Smooth muscle cell (in vitro differentiated cells): ENCODE results near the gene NUCB1. TPM values are rescaled to one million over a fixed set of nuclear protein-coding genes. Genes with fewer than 3 reads are reported as not detected.

Experiments
- DNase-seq: peaks from one replicate; lab custom pipeline; 2025; ENCODE audit not compliant: unreplicated experiment; lab: John Stamatoyannopoulos, UW
- H2AFZ ChIP-seq: fragments of 200-600 bp; sonication (generic); 2 replicates; pipeline ENCODE4 v1.6.0; 2016; ENCODE audit warnings: antibody characterized with exemption, low read depth, mild to moderate bottlenecking
- H3F3A ChIP-seq: fragments of 200-600 bp; sonication (generic); 2 replicates; pipeline ENCODE4 v1.6.0; 2017; ENCODE audit warnings: antibody characterized with exemption, low read depth
- H3K27ac ChIP-seq: fragments of 200-600 bp; sonication (generic); 2 replicates; pipeline ENCODE4 v1.5.1; 2016; ENCODE audit warnings: low read depth, mild to moderate bottlenecking
- H3K27me3 ChIP-seq: fragments of 200-600 bp; sonication (generic); 2 replicates; pipeline ENCODE4 v1.6.1; 2016; ENCODE audit warnings: low read depth, mild to moderate bottlenecking
- H3K36me3 ChIP-seq: fragments of 200-600 bp; sonication (generic); 2 replicates; pipeline ENCODE4 v1.5.1; 2016; ENCODE audit warnings: low read depth
- H3K4me1 ChIP-seq: fragments of 200-600 bp; sonication (generic); 2 replicates; pipeline ENCODE4 v1.5.1; 2016; ENCODE audit warnings: low read depth
- H3K4me2 ChIP-seq: fragments of 200-600 bp; sonication (generic); 2 replicates; pipeline ENCODE4 v1.6.0; 2016; ENCODE audit warnings: mild to moderate bottlenecking
- H3K4me3 ChIP-seq: fragments of 200-600 bp; sonication (generic); 2 replicates; pipeline ENCODE4 v1.5.1; 2016; ENCODE audit warnings: mild to moderate bottlenecking
- H3K79me2 ChIP-seq: fragments of 200-600 bp; sonication (generic); 2 replicates; pipeline ENCODE4 v1.6.0; 2016; ENCODE audit warnings: low read depth, mild to moderate bottlenecking
- H3K9ac ChIP-seq: fragments of 200-600 bp; sonication (generic); 2 replicates; pipeline ENCODE4 v1.6.0; 2016; ENCODE audit warnings: low read depth
- H3K9me3 ChIP-seq: fragments of 200-600 bp; sonication (generic); replicated peaks from 2 replicates; pipeline ENCODE4 v1.5.1; 2016; ENCODE audit warnings: low read depth
- H4K20me1 ChIP-seq: fragments of 200-600 bp; sonication (generic); 2 replicates; pipeline ENCODE4 v1.6.0; 2016; ENCODE audit warnings: low read depth
- WGBS: methylation state at CpG from one replicate; pipeline ENCODE4 v1.1.7; 2016; ENCODE audit warnings: low lambda C conversion rate; 5-methylcytosine and 5-hydroxymethylcytosine counted together
- polyA plus RNA-seq: library from polyadenylated mRNA; unstranded; fragments of >200 nt; fragmentation: Nextera tagmentation; extraction: Ambion mirVana; gene quantifications from 2 replicates; pipeline ENCODE4 v1.2.1, GENCODE V29; 2016
- total RNA-seq: library from RNA; depleted of rRNA; stranded (reverse); fragments of >200 nt; gene quantifications from 2 replicates; pipeline ENCODE4 v1.2.3, GENCODE V29; 2014
- TF ChIP-seq, protein P1 (sequence below): fragments of 200-600 bp; sonication (generic); IDR thresholded peaks from 2 replicates; pipeline ENCODE4 v1.5.1; 2017; ENCODE audit warnings: borderline replicate concordance, mild to moderate bottlenecking, antibody characterized with exemption; ENCODE audit not compliant: insufficient read depth, poor library complexity, severe bottlenecking

The NUCB1 gene
- total and polyA plus RNA-seq, 2 experiments from 2014 or later, result 146 to 329 TPM

DNA sequence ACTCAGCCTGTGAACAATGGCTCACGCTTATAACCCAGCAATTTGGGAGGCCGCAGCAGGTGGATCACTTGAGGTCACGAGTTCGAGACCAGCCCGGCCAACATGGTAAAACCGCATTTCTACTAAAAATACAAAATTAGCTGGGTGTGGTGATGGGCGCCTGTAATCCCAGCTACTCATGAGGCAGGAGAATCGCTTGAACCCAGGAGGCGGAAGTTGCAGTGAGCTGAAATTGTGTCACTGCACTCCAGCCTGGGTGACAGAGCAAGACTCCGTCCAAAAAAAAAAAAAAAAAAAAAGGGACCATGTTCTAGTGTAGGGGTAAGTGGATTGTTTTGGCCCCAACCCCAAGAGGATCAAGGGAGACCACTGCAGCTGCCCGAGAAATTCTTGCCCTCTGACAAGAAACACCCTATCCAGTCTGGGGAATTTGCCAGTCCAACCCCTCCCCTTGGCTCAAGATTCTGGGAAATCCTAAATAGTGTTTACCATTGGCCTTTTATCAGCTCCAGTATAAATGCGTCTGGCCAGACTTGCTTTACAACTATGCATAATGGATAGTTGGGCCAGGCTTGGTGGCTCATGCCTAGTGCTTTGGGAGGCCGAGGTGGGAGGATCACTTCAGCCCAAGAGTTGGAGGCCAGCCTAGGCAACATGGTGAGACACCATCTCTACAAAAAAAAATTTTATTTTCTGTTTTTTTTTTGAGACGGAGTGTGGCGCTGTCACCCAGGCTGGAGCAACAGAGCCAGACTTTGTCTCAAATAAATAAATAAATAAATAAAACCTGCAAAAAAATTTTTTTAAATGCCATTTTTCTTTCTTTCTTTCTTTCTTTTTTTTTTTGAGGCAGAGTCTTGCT is 28.3 kb downstream of the NUCB1 start:
- H3K4me1 ChIP-seq, result peaks cover 7% of the 10 kb centered on the region
- DNase-seq, result no peak
- peaks cover 7% of the 10 kb centered on the region for H3F3A ChIP-seq
- no peaks in the 10 kb centered on the region for H3K9me3 ChIP-seq
- H3K27ac ChIP-seq, result no peak overlapping the region
- H3K27me3 ChIP-seq, result no peaks in the 10 kb centered on the region
- no peaks in the 10 kb centered on the region for H3K79me2 ChIP-seq
- H4K20me1 ChIP-seq, result no peaks in the 10 kb centered on the region
- H3K36me3 ChIP-seq, result no peaks in the 10 kb centered on the region
- no peak overlapping the region for H3K4me2 ChIP-seq
- H2AFZ ChIP-seq, result no peak overlapping the region
- 85% methylated on average over 15 of the region's 15 CpGs for WGBS
- H3K4me3 ChIP-seq, result no peak overlapping the region
- no peak overlapping the region for H3K9ac ChIP-seq
- TF ChIP-seq, protein P1, sequence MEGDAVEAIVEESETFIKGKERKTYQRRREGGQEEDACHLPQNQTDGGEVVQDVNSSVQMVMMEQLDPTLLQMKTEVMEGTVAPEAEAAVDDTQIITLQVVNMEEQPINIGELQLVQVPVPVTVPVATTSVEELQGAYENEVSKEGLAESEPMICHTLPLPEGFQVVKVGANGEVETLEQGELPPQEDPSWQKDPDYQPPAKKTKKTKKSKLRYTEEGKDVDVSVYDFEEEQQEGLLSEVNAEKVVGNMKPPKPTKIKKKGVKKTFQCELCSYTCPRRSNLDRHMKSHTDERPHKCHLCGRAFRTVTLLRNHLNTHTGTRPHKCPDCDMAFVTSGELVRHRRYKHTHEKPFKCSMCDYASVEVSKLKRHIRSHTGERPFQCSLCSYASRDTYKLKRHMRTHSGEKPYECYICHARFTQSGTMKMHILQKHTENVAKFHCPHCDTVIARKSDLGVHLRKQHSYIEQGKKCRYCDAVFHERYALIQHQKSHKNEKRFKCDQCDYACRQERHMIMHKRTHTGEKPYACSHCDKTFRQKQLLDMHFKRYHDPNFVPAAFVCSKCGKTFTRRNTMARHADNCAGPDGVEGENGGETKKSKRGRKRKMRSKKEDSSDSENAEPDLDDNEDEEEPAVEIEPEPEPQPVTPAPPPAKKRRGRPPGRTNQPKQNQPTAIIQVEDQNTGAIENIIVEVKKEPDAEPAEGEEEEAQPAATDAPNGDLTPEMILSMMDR, result no peak

DNA sequence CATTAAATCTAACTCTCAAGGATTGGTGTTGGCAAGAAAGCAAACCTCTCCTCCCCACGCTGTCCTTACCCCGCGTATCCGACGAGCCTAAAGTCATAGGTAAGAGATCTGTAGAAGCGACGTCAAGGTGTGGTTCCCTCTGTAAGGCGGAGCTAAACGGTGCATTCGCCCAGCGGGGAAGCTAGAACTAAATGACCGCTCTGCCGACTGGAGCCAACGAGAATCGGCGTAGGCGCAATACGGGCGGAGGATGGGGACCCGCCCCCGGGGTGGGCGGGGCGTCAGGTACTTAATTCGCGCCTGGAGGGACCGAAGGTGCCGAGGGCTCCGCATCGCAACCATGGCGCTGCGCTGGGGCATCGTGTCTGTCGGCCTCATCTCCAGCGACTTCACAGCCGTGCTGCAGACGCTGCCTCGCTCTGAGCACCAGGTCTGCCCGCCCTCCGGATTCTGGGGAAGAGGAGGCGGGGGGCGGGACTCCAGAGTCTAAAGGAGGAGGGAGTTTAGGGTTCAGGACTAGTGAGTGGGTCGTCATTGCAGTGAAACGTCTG is 33.3 kb downstream of the NUCB1 start, which contains the start of gene DHDH:
TSS of gene DHDH (plus strand) at position 318 of the 551 bp plus-strand sequence. CDS start at position 341, 23 bp downstream.
- WGBS, result 1% methylated on average over 42 of the region's 43 CpGs
- H3K9ac ChIP-seq, result no peak within 1 kb of the TSS
- H3K27ac ChIP-seq, result no peak within 1 kb of the TSS

DNA sequence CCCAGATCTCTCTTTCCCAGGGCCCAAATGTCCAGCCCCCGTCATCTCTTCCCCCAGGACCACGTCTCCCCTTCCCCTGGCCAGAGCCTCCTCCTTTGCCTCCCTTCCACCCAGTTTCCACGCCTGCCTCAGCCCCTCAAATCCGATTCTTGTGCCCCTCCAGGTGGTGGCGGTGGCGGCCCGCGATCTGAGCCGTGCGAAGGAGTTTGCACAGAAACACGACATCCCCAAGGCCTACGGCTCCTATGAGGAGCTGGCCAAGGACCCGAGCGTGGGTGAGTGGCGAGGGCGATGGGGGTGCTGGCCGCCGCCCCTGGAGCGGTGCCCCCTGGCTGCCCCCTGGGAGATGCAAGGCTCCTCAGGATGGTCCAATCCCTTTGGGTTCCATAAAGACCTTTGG is 34.7 kb downstream of the NUCB1 start:
- Histone ChIP-seq H3K9ac (no peak overlapping the region), H3K36me3 (no peaks in the 10 kb centered on the region), H2AFZ (no peak overlapping the region), H3K4me1 (peaks cover 14% of the 10 kb centered on the region), H4K20me1 (no peaks in the 10 kb centered on the region), H3K27me3 (no peaks in the 10 kb centered on the region), H3K27ac (no peak overlapping the region), H3F3A (no peaks in the 10 kb centered on the region), H3K4me3 (no peak overlapping the region), H3K79me2 (no peaks in the 10 kb centered on the region), H3K9me3 (no peaks in the 10 kb centered on the region), H3K4me2 (no peak overlapping the region)
- no peak for DNase-seq
- WGBS, result 84% methylated on average over 19 of the region's 19 CpGs
- TF ChIP-seq, protein P1, result no peak

More for the DNA sequence above, 33.3 kb downstream of the NUCB1 start, which contains the start of gene DHDH:
- Histone ChIP-seq H3K4me3 (peak within 1 kb of the TSS; percentile 56), H3F3A (no peaks in the 10 kb centered on the region), H3K79me2 (no peaks in the 10 kb centered on the region), H3K27me3 (no peaks in the 10 kb centered on the region), H2AFZ (peak within 1 kb of the TSS; percentile 26), H3K4me2 (peak within 1 kb of the TSS; percentile 86), H4K20me1 (no peaks in the 10 kb centered on the region), H3K4me1 (peaks cover 14% of the 10 kb centered on the region), H3K9me3 (no peaks in the 10 kb centered on the region), H3K36me3 (no peaks in the 10 kb centered on the region)
- DNase-seq, result peak; percentile 33
- TF ChIP-seq, protein P1, result no peak
